OCI-M1 (cell line): ENCODE measurements around the gene RALGAPB.
A peak's percentile ranks its signal among the peaks of the same experiment; 100 is the strongest.
"Not testable (repeated sequence)": the region's sequence is repeated elsewhere in the genome, so short reads cannot be mapped to it uniquely, and the experiment has no call there.

Experiments
- DNase-seq: peaks from one replicate; lab custom pipeline; 2025; lab: John Stamatoyannopoulos, UW

The RALGAPB gene

GRCh38 chr20:38447251-38447661, 25.4 kb upstream of the RALGAPB start:
- DNase-seq = no peak

GRCh38 chr20:38447931-38448675, 24.5 kb upstream of the RALGAPB start:
- DNase-seq = peak; percentile 40

- no peak for DNase-seq
These were observed 23.6 kb upstream of the RALGAPB start for GRCh38 chr20:38449046-38449445.

- DNase-seq = no peak
These were observed 22.1 kb upstream of the RALGAPB start for GRCh38 chr20:38450412-38450975.

- DNase-seq = peak; percentile 92
These were observed 19.6 kb upstream of the RALGAPB start for GRCh38 chr20:38452880-38453624.

- peak; percentile 11 for DNase-seq
These were observed 18.7 kb upstream of the RALGAPB start for GRCh38 chr20:38453941-38454340.

- DNase-seq = no peak
These were observed 17.8 kb upstream of the RALGAPB start for GRCh38 chr20:38454556-38455473.

GRCh38 chr20:38458314-38458713, 14.3 kb upstream of the RALGAPB start:
- no peak for DNase-seq

GRCh38 chr20:38460040-38460623, 12.5 kb upstream of the RALGAPB start:
- peak; percentile 70 for DNase-seq

GRCh38 chr20:38460631-38461030, 12.0 kb upstream of the RALGAPB start:
- not testable (repeated sequence) for DNase-seq

GRCh38 chr20:38461167-38461566, 11.5 kb upstream of the RALGAPB start:
- not testable (repeated sequence) for DNase-seq

- not testable (repeated sequence) for DNase-seq
These were observed 11.1 kb upstream of the RALGAPB start for GRCh38 chr20:38461569-38461968.

GRCh38 chr20:38466171-38466570, 6.5 kb upstream of the RALGAPB start:
- DNase-seq = no peak

GRCh38 chr20:38466983-38467382, 5.7 kb upstream of the RALGAPB start:
- DNase-seq = no peak

GRCh38 chr20:38471245-38471644, 1.4 kb upstream of the RALGAPB start:
- no peak for DNase-seq

GRCh38 chr20:38471987-38472512, 593 bp upstream of the RALGAPB start:
- peak; percentile 48 for DNase-seq

- peak; percentile 60 for DNase-seq
These were observed 738 bp downstream of the RALGAPB start for GRCh38 chr20:38473367-38473795.

- no peak for DNase-seq
These were observed 5.1 kb downstream of the RALGAPB start for GRCh38 chr20:38477747-38478146.

- DNase-seq = no peak
These were observed 7.0 kb downstream of the RALGAPB start for GRCh38 chr20:38479596-38479995.

- DNase-seq = no peak
These were observed 12.4 kb downstream of the RALGAPB start for GRCh38 chr20:38485041-38485440.

GRCh38 chr20:38489181-38489580, 16.5 kb downstream of the RALGAPB start:
- DNase-seq = no peak
